KOPT-K1 (cell line): ENCODE measurements around the gene MUCL3.
"Not testable (repeated sequence)": the region's sequence is repeated elsewhere in the genome, so short reads cannot be mapped to it uniquely, and the experiment has no call there.

ENCODE experiments used
- H3K27ac ChIP-seq: fragments of 200-600 bp; sonication (generic); 2 replicates; pipeline ENCODE4 v1.5.1; 2016; ENCODE audit warnings: antibody characterized with exemption, mild to moderate bottlenecking, low read depth, low read length; ENCODE audit not compliant: poor library complexity, severe bottlenecking
- H3K36me3 ChIP-seq: fragments of 200-600 bp; sonication (generic); 2 replicates; pipeline ENCODE4 v1.5.1; 2017; ENCODE audit warnings: antibody characterized with exemption, mild to moderate bottlenecking, low read length, moderate library complexity; ENCODE audit not compliant: insufficient read depth
- H3K9me3 ChIP-seq: fragments of 200-600 bp; sonication (generic); 2 replicates; pipeline ENCODE4 v1.5.1; 2017; ENCODE audit warnings: antibody characterized with exemption, low read length, mild to moderate bottlenecking; ENCODE audit not compliant: insufficient read depth, poor library complexity, severe bottlenecking

Gene MUCL3

DNA sequence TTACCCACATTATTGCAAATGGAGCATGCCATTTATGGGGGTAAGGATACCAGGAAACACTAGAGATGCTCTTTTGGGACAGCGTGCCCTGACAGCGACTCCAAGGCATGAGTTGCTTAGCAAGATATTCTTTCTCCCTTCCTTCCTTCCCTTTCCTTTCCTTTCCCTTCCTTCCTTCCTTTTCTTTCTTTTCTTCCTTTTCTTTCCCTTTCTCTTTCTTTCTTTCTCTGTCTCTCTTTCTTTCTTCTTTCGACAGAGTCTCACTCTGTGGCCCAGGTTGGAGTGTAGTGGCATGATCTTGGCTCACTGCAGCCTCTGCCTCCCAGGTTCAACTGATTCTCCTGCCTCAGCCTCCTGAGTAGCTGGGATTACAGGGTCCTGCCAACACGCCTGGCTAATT, 3.3 kb downstream of the MUCL3 start:
- Histone ChIP-seq H3K27ac (no peak overlapping the region), H3K9me3 (peaks cover 10% of the 10 kb centered on the region)

DNA sequence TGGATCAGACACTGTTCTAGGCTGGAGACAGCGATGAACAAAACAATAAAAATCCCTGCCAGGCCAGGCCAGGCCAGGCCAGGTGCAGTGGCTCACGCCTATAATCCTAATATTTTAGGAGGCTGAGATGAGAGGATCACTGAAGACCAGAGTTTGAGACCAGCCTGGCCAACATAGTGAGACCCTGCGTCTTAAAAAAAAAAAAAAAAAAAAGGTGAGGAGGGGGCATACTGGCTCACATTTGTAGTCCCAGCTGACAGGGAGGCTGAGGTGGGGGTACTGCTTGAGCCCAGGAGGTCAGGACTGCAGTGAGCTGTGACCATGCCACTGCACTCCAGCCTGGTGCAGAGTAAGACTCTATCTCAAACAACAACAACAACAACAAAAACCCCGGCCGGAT, 4.5 kb downstream of the MUCL3 start:
- Histone ChIP-seq H3K9me3 (peaks cover 10% of the 10 kb centered on the region), H3K36me3 (no peaks in the 10 kb centered on the region), H3K27ac (no peak overlapping the region)

More for the DNA sequence above, 3.3 kb downstream of the MUCL3 start:
- H3K36me3 ChIP-seq = no peaks in the 10 kb centered on the region

DNA sequence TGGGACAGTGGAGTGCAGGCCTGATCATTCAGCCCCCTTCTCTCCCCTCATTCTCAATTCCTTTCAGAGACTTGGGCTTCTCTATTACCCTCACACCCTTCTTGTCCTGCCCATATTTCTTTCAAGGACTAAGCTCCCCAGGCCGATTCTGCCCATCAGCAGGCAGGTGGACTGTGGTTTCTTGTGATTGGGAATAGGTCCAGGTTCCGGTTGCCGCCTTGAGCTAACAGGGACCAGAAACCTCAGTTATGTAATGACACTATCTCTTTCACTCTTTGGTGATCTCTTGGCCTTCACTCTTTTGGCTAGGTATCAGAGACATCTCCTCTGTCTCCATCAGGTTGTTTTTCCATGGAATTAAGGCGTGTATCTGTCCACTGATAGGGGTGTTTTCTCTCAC, 6.5 kb downstream of the MUCL3 start:
- H3K9me3 ChIP-seq = peaks cover 10% of the 10 kb centered on the region
- no peaks in the 10 kb centered on the region for H3K36me3 ChIP-seq
- no peak overlapping the region for H3K27ac ChIP-seq

DNA sequence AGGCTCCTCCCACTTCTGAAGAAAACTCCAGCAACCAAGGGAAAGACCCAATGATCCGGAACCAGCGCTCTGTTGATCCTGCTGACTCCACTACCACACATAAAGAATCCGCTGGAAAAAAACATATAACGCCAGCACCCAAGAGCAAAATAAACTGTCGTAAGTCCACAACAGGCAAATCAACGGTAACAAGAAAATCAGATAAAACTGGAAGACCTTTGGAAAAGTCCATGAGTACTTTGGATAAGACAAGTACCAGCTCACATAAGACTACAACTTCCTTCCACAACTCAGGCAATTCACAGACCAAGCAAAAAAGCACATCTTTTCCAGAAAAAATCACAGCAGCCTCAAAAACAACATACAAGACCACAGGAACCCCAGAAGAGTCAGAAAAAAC, 8.0 kb downstream of the MUCL3 start:
- no peaks in the 10 kb centered on the region for H3K9me3 ChIP-seq
- no peak overlapping the region for H3K27ac ChIP-seq
- no peaks in the 10 kb centered on the region for H3K36me3 ChIP-seq

DNA sequence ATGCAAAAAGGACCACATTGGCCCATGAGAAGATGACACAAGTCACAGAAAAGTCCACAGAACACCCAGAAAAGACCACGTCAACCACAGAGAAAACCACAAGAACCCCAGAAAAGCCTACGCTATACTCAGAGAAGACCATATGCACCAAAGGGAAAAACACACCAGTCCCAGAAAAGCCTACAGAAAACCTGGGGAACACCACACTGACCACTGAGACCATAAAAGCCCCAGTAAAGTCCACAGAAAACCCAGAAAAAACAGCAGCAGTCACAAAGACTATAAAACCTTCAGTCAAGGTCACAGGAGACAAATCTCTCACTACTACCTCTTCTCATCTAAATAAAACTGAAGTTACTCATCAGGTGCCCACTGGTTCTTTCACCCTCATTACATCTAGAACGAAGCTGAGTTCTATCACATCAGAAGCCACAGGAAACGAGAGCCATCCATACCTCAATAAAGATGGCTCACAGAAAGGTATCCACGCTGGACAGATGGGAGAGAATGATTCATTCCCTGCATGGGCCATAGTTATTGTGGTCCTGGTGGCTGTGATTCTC, 11.2 kb downstream of the MUCL3 start:
- Histone ChIP-seq H3K36me3 (no peaks in the 10 kb centered on the region), H3K9me3 (no peaks in the 10 kb centered on the region)

DNA sequence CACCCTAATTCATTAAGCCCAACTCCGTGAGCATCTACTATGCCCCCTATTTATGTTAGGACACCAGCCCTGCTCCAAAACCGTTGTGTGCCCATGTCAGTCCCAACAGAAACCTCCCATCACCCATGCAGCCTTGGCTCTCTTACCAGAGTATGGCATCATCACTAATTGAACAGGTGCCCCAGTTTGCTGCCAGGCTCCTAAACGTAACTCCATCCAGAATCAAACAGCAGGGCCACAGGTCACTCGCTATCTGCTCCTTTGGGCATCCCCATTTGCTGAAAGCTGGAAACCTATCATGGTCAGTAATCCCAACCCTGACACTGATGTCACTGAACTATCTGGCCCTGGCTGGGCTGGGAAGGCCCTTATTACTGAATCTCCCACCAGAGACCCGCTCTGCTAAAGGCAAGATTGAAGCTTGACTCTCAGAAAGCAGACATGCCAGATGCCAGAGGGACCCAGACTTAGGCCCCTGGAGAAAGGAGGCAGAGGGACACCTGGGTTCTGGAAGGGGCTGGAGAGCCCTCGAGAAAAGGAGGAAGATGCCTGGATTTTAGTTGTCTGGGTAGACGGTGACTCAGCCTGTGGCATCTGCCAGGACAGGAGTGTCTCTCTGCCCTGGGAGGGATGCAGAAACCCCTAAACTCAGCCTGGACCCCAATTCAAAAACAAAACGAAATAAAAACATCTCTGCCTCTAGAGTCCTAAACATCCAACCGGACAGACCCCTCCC, 14.0 kb downstream of the MUCL3 start:
- Histone ChIP-seq H3K36me3 (no peaks in the 10 kb centered on the region), H3K27ac (no peak overlapping the region), H3K9me3 (no peaks in the 10 kb centered on the region)

More for the DNA sequence above, 11.2 kb downstream of the MUCL3 start:
- H3K27ac ChIP-seq = no peak overlapping the region

DNA sequence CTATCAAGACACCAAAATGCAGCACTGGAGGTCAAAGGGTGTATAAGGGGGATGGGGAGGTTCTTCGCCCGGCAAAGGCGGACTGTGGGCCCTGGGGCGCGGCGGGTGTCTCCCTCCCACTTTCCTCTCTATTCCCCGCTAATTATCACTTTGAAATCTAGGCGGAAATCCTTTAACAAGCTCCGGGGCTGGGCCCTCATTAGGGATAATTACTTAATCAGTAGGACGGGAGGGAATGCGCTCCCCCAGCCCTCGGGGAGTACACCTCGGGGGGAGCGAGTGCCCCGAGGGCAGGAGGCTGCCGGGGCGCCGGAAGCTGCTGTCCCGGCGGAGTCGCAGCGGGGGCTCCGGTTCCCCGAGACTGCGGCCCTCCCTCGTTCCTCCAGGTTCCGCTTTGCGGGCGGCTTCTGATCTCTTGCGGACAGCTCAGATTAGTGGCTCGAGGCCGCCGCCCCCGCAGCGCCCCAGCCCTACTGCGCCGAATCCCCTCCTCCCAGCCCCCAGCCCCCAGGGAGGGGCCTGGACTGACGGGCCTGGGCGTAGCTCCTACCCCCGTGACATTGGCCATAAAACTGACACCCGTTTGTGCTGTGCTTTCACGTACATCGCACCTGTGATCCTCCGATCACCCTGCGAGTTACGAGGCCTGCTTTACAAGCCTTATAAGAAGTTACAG, 14.7 kb downstream of the MUCL3 start:
- Histone ChIP-seq H3K36me3 (no peaks in the 10 kb centered on the region), H3K9me3 (no peaks in the 10 kb centered on the region), H3K27ac (no peak overlapping the region)

- Histone ChIP-seq H3K36me3 (no peaks in the 10 kb centered on the region), H3K9me3 (no peaks in the 10 kb centered on the region), H3K27ac (no peak overlapping the region)
Observed at GRCh38 chr6:30957716-30958115, 16.9 kb downstream of the MUCL3 start.

- Histone ChIP-seq H3K27ac (no peak overlapping the region), H3K9me3 (no peaks in the 10 kb centered on the region), H3K36me3 (no peaks in the 10 kb centered on the region)
Observed at GRCh38 chr6:30960907-30961673, 20.3 kb downstream of the MUCL3 start.

- Histone ChIP-seq H3K36me3 (no peaks in the 10 kb centered on the region), H3K27ac (no peak overlapping the region), H3K9me3 (no peaks in the 10 kb centered on the region)
Observed at GRCh38 chr6:30962716-30963115, 21.9 kb downstream of the MUCL3 start.

- no peaks in the 10 kb centered on the region for H3K9me3 ChIP-seq
- no peak overlapping the region for H3K27ac ChIP-seq
- no peaks in the 10 kb centered on the region for H3K36me3 ChIP-seq
Observed at GRCh38 chr6:30963641-30964040, 22.9 kb downstream of the MUCL3 start.

DNA sequence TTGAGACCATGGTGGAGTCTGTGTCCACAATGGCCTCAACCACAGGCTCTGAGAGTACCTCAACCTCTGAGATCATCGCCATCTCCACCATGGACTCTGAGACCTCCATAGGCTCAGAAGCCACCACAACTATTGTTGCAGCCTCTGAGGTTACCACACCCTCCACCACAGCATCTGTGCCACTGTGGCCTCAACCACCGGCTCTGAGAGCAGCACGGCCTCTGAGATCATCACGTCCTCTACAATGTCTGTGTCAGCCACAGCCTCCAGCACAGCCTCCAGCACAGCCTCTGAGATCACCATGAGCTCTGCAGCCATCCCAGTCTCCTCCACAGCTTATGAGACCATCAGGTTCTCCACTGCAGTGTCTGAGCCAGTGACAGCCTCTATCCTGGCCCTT, 23.3 kb downstream of the MUCL3 start:
- Histone ChIP-seq H3K9me3 (no peaks in the 10 kb centered on the region), H3K36me3 (no peaks in the 10 kb centered on the region), H3K27ac (no peak overlapping the region)

DNA sequence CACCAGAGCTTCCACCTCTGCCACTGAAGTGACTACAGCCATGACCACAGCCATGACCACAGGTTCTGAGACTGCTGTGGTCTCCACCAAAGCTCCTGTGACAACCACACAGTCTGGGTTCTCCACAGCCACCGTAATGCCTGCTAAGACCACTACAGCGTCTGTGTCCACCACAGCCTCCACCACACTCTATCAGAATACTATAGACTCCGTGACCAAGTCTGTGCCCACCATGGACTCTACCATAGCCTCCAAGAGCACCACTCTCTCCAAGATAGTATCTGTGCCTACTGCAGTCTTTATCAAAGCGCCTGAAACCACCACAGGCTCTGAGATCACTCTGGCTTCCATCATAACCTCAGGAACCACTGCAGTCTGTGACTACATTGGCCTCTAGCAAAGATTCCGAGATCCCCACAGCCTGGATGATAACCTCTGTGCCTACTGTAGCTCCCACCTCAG, 24.4 kb downstream of the MUCL3 start:
- Histone ChIP-seq H3K9me3 (no peaks in the 10 kb centered on the region), H3K27ac (no peak overlapping the region), H3K36me3 (no peaks in the 10 kb centered on the region)

- H3K27ac ChIP-seq = no peak overlapping the region
- H3K9me3 ChIP-seq = no peaks in the 10 kb centered on the region
- no peaks in the 10 kb centered on the region for H3K36me3 ChIP-seq
Observed at GRCh38 chr6:30966154-30966553, 25.4 kb downstream of the MUCL3 start.

GRCh38 chr6:30969171-30969570, 28.4 kb downstream of the MUCL3 start:
- H3K36me3 ChIP-seq, H3K27ac ChIP-seq, H3K9me3 ChIP-seq: not testable (repeated sequence)
